Peyer's patch (tissue), 4 donors: Measurements from ENCODE around the gene ABCB7. TPM values are rescaled to one million over a fixed set of nuclear protein-coding genes. Genes with fewer than 3 reads are reported as not detected.
"Not testable (repeated sequence)": the region's sequence is repeated elsewhere in the genome, so short reads cannot be mapped to it uniquely, and the experiment has no call there.

Experiments
- DNase-seq, 3 donors: peaks; one replicate each; pipeline ENCODE4 v3.0.0-alpha.2; 2017 to 2019
- H3K27ac ChIP-seq, 4 donors: fragments of 200-600 bp; sonication (generic); one replicate each; pipeline ENCODE4 v1.5.1; 2016 to 2019
- H3K27me3 ChIP-seq, 2 donors: fragments of 200-600 bp; sonication (generic); one replicate each; pipeline ENCODE4 v1.5.1; 2019
- H3K36me3 ChIP-seq, 3 donors: fragments of 200-600 bp; sonication (generic); one replicate each; pipeline ENCODE4 v1.5.1; 2016 to 2019
- H3K4me1 ChIP-seq, 4 donors: fragments of 200-600 bp; sonication (generic); one replicate each; pipeline ENCODE4 v1.5.1; 2016 to 2019
- H3K4me3 ChIP-seq, 4 donors: fragments of 200-600 bp; sonication (generic); 1 replicate in 3 of 4; 2 replicates in 1 of 4; pipeline ENCODE4 v1.5.1; 2016 to 2019; ENCODE audit warnings: mild to moderate bottlenecking in 1 of 4
- H3K9me3 ChIP-seq, 4 donors: fragments of 200-600 bp; sonication (generic); one replicate each; pipeline ENCODE4 v1.5.1; 2016 to 2019; ENCODE audit warnings: mild to moderate bottlenecking in 1 of 4
- POLR2A ChIP-seq, 2 donors: fragments of 450-650 bp; IDR thresholded peaks; one replicate each; pipeline ENCODE4 v1.5.1; 2017; ENCODE audit warnings: antibody characterized with exemption in 2 of 2, mild to moderate bottlenecking in 2 of 2, moderate library complexity in 2 of 2
- total RNA-seq, 4 donors: library from RNA; depleted of rRNA; stranded (reverse); fragments of >200 nt; gene quantifications; one replicate each; pipeline ENCODE4 v1.1.0, GENCODE V29; 2016
- TF ChIP-seq, protein P1 (sequence below), 6 experiments: fragments of 450-650 bp in 4 of 6; fragments of 200-600 bp in 2 of 6; sonication (generic) in 1 of 6; IDR thresholded peaks; one replicate each; pipeline ENCODE4 v1.5.1; 2017 to 2019; ENCODE audit warnings: antibody characterized with exemption in 6 of 6, mild to moderate bottlenecking in 3 of 6, moderate library complexity in 1 of 6

The ABCB7 gene
- total RNA-seq: 10 to 100 TPM; 27.7 to 70.1 (median 59.0) TPM

DNA sequence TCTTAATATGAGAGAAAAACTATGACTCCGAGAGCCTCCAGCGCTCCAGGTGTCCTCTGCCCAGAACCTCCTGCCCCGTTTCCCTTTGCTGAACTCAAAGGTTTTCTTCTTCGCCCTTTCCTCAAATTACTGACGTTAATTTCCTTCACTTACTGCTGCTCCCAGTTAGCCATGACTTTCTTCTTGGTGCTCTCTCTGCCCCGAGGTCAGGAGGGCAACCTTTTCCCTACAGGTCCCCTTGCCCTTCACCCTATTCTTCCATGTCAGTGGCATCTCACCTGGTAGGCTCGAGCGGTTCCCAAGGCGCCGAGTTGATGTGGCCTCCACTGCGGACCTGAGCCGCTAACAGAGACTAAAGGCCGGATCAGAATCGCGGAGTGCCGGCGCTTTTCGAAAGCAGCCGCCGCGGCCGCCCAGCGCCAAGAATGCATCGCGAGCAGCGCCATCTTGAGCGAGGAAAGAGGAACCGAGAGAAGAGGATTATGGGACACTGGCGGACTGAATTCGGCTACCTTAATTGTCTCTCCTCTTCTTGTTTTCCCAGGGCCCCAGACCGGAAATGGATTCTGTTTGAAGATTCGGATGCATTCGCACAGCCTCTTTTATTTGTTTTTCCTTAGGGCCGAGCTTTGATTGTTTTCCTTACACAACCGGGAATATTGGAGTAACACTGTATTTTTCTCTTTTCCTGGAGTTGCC lies at the start of gene ABCB7:
ABCB7 (minus strand) TSS at position 457 of the 699 bp plus-strand sequence; CDS start at position 446, 11 bp downstream.
- Histone ChIP-seq H3K27me3 (no peaks in the 10 kb centered on the region), H3K9me3 (no peaks in the 10 kb centered on the region), H3K4me3 (peak within 1 kb of the TSS; percentile 46 to 67 (median 61)), H3K4me1 (peaks cover 0 to 6% (median 0%) of the 10 kb centered on the region in 4 donors), H3K36me3 (no peaks in the 10 kb centered on the region), H3K27ac (peak within 1 kb of the TSS; percentile 66 to 82 (median 70))
- DNase-seq: peak; percentile 62 to 84 (median 63)
- TF ChIP-seq, protein P1, sequence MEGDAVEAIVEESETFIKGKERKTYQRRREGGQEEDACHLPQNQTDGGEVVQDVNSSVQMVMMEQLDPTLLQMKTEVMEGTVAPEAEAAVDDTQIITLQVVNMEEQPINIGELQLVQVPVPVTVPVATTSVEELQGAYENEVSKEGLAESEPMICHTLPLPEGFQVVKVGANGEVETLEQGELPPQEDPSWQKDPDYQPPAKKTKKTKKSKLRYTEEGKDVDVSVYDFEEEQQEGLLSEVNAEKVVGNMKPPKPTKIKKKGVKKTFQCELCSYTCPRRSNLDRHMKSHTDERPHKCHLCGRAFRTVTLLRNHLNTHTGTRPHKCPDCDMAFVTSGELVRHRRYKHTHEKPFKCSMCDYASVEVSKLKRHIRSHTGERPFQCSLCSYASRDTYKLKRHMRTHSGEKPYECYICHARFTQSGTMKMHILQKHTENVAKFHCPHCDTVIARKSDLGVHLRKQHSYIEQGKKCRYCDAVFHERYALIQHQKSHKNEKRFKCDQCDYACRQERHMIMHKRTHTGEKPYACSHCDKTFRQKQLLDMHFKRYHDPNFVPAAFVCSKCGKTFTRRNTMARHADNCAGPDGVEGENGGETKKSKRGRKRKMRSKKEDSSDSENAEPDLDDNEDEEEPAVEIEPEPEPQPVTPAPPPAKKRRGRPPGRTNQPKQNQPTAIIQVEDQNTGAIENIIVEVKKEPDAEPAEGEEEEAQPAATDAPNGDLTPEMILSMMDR (IDR thresholded peaks at IDR 0.05): peak in 1 of 6 experiments; percentile 17
- TF ChIP-seq POLR2A (IDR thresholded peaks at IDR 0.05): peak in 1 of 2 donors; percentile 16

DNA sequence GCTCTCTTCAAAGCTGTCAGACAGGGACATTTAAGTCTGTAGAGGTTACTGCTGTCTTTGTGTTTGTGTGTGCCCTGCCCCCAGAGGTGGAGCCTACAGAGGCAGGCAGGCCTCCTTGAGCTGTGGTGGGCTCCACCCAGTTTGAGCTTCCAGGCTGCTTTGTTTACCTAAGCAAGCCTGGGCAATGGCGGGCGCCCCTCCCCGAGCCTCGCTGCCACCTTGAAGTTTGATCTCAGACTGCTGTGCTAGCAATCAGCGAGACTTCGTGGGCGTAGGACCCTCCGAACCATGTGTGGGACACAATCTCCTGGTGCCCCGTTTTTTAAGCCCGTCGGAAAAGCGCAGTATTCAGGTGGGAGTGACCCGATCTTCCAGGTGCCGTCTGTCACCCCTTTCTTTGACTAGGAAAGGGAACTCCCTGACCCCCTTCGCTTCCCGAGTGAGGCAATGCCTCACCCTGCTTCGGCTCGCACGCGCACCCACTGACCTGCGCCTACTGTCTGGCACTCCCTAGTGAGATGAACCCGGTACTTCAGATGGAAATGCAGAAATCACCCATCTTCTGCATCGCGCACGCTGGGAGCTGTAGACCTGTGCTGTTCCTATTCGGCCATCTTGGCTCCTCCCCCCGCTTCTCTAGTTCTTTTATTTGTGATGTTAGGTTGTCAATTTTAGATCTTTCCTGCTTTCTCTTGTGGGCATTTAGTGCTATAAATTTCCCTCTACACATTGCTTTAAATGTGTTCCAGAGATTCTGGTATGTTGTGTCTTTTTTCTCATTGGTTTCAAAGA lies 32.5 kb upstream of the ABCB7 start:
- H3K27me3 ChIP-seq, H3K9me3 ChIP-seq, H3K4me3 ChIP-seq, H3K4me1 ChIP-seq, H3K27ac ChIP-seq, H3K36me3 ChIP-seq, DNase-seq: not testable (repeated sequence)

GRCh38 chrX:75181721-75182120 lies 25.6 kb upstream of the ABCB7 start:
- TF ChIP-seq, protein P1 (IDR thresholded peaks at IDR 0.05): no peak
- Histone ChIP-seq H3K4me3 (no peak overlapping the region), H3K27me3 (no peaks in the 10 kb centered on the region), H3K9me3 (no peaks in the 10 kb centered on the region), H3K36me3 (no peaks in the 10 kb centered on the region), H3K4me1 (no peaks in the 10 kb centered on the region), H3K27ac (no peak overlapping the region)
- DNase-seq: no peak

DNA sequence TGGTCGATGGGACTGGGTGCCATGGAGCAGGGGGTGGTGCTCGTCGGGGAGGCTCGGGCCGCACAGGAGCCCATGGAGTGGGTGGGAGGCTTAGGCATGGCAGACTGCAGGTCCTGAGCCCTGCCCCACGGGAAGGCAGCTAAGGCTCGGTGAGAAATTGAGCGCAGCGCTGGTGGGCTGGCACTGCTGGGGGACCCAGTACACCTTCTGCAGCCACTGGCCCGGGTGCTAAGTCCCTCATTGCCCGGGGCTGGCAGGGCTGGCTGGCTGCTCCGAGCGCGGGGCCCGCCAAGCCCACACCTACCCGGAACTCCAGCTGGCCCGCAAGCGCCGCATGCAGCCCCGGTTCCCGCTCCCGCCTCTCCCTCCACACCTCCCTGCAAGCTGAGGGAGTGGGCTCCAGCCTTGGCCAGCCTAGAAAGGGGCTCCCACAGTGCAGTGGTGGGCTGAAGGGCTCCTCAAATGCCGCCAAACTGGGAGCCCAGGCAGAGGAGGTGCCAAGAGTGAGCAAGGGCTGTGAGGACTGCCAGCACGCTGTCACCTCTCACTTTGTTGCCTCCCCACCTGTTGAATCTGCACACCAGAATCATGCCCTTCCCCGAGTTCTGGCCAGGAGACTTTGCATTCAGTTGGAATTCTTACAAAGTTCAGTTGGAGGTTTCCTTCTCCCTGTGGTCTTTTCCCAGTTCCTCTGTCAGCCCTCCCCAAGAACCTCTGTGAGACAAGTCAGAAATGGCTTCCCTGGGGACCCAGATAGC lies 23.6 kb upstream of the ABCB7 start:
- H3K4me3 ChIP-seq, H3K27me3 ChIP-seq, H3K9me3 ChIP-seq, H3K27ac ChIP-seq, H3K36me3 ChIP-seq, DNase-seq, H3K4me1 ChIP-seq: not testable (repeated sequence)

DNA sequence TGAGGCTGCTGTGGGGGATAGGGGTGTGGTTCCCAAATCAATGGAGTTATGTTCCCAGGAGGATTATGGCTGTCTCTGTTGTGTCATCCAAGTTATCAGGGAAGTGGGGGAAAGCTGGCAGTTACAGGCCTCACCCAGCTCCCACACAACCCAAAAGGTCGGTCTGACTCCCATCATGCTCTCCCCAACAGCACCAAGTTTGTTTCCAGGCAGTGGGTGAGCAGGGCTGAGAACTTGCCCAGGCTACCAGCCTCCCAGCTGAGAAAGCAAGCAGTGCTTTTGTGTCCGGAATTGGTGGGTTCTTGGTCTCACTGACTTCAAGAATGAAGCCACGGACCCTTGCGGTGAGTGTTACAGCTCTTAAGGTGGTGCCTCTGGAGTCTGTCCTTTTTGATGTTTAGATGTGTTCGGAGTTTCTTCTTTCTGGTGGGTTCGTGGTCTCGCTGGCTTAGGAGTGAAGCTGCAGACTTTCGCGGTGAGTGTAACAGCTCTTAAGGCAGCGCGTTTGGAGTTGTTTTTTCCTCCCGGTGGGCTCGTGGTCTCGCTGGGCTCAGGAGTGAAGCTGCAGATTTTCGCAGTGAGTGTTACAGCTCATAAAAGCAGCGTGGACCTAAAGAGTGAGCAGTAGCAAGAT lies 16.3 kb upstream of the ABCB7 start:
- DNase-seq, H3K36me3 ChIP-seq, H3K27me3 ChIP-seq, H3K9me3 ChIP-seq, H3K27ac ChIP-seq, H3K4me1 ChIP-seq, H3K4me3 ChIP-seq: not testable (repeated sequence)

- DNase-seq: no peak
- no peaks in the 10 kb centered on the region for H3K27me3 ChIP-seq
- H3K36me3 ChIP-seq: no peaks in the 10 kb centered on the region
- no peak overlapping the region for H3K4me3 ChIP-seq
- TF ChIP-seq POLR2A (IDR thresholded peaks at IDR 0.05): no peak
- TF ChIP-seq, protein P1 (IDR thresholded peaks at IDR 0.05): no peak
- peaks cover 0 to 6% (median 0%) of the 10 kb centered on the region in 4 donors for H3K4me1 ChIP-seq
- H3K9me3 ChIP-seq: no peaks in the 10 kb centered on the region
- no peak overlapping the region for H3K27ac ChIP-seq
Measured at GRCh38 chrX:75158054-75158453, 2.0 kb upstream of the ABCB7 start.
